NCI-H2029 (cell line): Measurements from ENCODE around the gene PDE7B.

Experiments used
- DNase-seq: peaks from one replicate; lab custom pipeline; 2025; lab: John Stamatoyannopoulos, UW

PDE7B gene

GRCh38 chr6:136236466-136237293 lies 385.2 kb downstream of the PDE7B start:
- DNase-seq, result no peak

GRCh38 chr6:136244061-136244616 lies 392.6 kb downstream of the PDE7B start:
- no peak for DNase-seq
